Sciatic nerve (tissue), 2 donors: ENCODE measurements around the gene MUC21. TPM values are rescaled to one million over a fixed set of nuclear protein-coding genes. Genes with fewer than 3 reads are reported as not detected.

Experiments
- ATAC-seq: fragments of 200-7000 bp; cut with Tn5 transposase; one replicate; pipeline ENCODE4 v1.9.1; 2020; ENCODE audit warnings: mild to moderate bottlenecking, moderate library complexity
- DNase-seq: peaks from one replicate; pipeline ENCODE4 v3.0.0-alpha.2; 2020; ENCODE audit warnings: low spot score
- intact Hi-C: fragments of 100-400 bp; cut with DNase I; formaldehyde crosslinking; loops from one replicate; pipeline ENCODE4 v1.14.2; 2022
- total RNA-seq: library from RNA; stranded (reverse); fragmentation: NEBNext Ultra II Directional; extraction: Animal tissue kit (Norgen Biotek cat#: 25700); gene quantifications from one replicate; pipeline ENCODE4 v1.2.1, GENCODE V29; 2021
- donor health status: DM: no; HTN: no; CAD: no.
- donor health status: DM: no; HTN: no; CAD: no.

The MUC21 gene
- total RNA-seq, 1 donor from 2014 or later: 0.18 TPM

- ATAC-seq (no peak), DNase-seq (no peak)
- intact Hi-C loops: no loop called here
These were observed 53.7 kb downstream of the MUC21 start for GRCh38 chr6:31037169-31037568.

- intact Hi-C loops: no loop called here
- DNase-seq (no peak), ATAC-seq (no peak)
These were observed 54.2 kb downstream of the MUC21 start for GRCh38 chr6:31037682-31038081.

- DNase-seq: no peak
- intact Hi-C loops: no loop called here
- ATAC-seq: no peak
These were observed 55.0 kb downstream of the MUC21 start for GRCh38 chr6:31038559-31038958.

Other genes starting within 250 kb of the MUC21 start
- 172 TPM for gene FLOT1, start 241.0 kb upstream of the MUC21 start, total RNA-seq
- 40.7 TPM for gene IER3, start 239.2 kb upstream of the MUC21 start, total RNA-seq
- 93.5 TPM for gene DDR1, start 99.2 kb upstream of the MUC21 start, total RNA-seq
- 30.4 TPM for gene GTF2H4, start 75.5 kb upstream of the MUC21 start, total RNA-seq
- 25.2 TPM for gene VARS2, start 69.5 kb upstream of the MUC21 start, total RNA-seq
- gene SFTA2, start 51.5 kb upstream of the MUC21 start, total RNA-seq: 0.76 TPM
- gene MUCL3, start 42.7 kb upstream of the MUC21 start, total RNA-seq: 0.18 TPM
- gene MUC22, start 26.8 kb downstream of the MUC21 start, total RNA-seq: not detected
- not detected for gene C6orf15, start 128.9 kb downstream of the MUC21 start, total RNA-seq
- gene PSORS1C1, start 131.1 kb downstream of the MUC21 start, total RNA-seq: 0.62 TPM
- not detected for gene CDSN, start 136.7 kb downstream of the MUC21 start, total RNA-seq
- not detected for gene PSORS1C2, start 155.3 kb downstream of the MUC21 start, total RNA-seq
- gene CCHCR1, start 174.1 kb downstream of the MUC21 start, total RNA-seq: 23.8 TPM
- 5.9 TPM for gene TCF19, start 174.9 kb downstream of the MUC21 start, total RNA-seq
- gene POU5F1, start 187.0 kb downstream of the MUC21 start, total RNA-seq: 0.76 TPM